H1 (cell line): Measurements from ENCODE around the gene CHMP4A. TPM values are rescaled to one million over a fixed set of nuclear protein-coding genes. Genes with fewer than 3 reads are reported as not detected.

Source experiments
- CTCF ChIA-PET: fragments of 300-600 bp; sonication (Branson Sonifier 250); formaldehyde crosslinking; loops from one replicate; lab custom pipeline; 2021; ENCODE audit not compliant: partially characterized antibody; lab: Charles Lee
- POLR2A ChIA-PET: fragments of 300-600 bp; sonication (Branson Sonifier 250); formaldehyde crosslinking; loops from one replicate; lab custom pipeline; 2021; ENCODE audit warnings: inconsistent platforms; ENCODE audit not compliant: partially characterized antibody; lab: Charles Lee
- DNase-seq, 2 experiments: peaks; one replicate each; pipeline versions ENCODE4 v3.0.0 to v3.0.0-alpha.2; 2010 to 2022; ENCODE audit warnings: low spot score in 2 of 2, low read depth in 1 of 2, mixed read lengths in 1 of 2
- FAIRE-seq: peaks from 2 replicates; lab custom pipeline; 2011; peaks lifted over from hg19 to GRCh38; lab: Jason Lieb, UNC
- H2AFZ ChIP-seq: 2 replicates; pipeline ENCODE4 v1.8.1; 2012; ENCODE audit warnings: low read length, inconsistent platforms
- H2AK5ac ChIP-seq: 2 replicates; pipeline ENCODE4 v1.6.1; 2013; ENCODE audit warnings: low read depth, low read length
- H2BK120ac ChIP-seq: replicated peaks from 2 replicates; pipeline ENCODE3; 2013; ENCODE audit warnings: low read depth, low read length, inconsistent platforms
- H2BK12ac ChIP-seq: 2 replicates; pipeline ENCODE4 v1.6.1; 2013; ENCODE audit warnings: low read depth, low read length
- H2BK15ac ChIP-seq: 2 replicates; pipeline ENCODE4 v1.6.1; 2013; ENCODE audit warnings: low read length
- H2BK20ac ChIP-seq: 2 replicates; pipeline ENCODE4 v1.6.1; 2013; ENCODE audit warnings: low read length
- H2BK5ac ChIP-seq: 2 replicates; pipeline ENCODE4 v1.6.1; 2013; ENCODE audit warnings: low read depth, low read length
- H3K14ac ChIP-seq: 2 replicates; pipeline ENCODE4 v1.6.1; 2013; ENCODE audit warnings: inconsistent platforms; ENCODE audit not compliant: insufficient read length
- H3K18ac ChIP-seq: 2 replicates; pipeline ENCODE4 v1.6.1; 2013; ENCODE audit warnings: low read length; ENCODE audit errors: extremely low read depth
- H3K23ac ChIP-seq: 2 replicates; pipeline ENCODE4 v1.6.1; 2013; ENCODE audit warnings: inconsistent platforms; ENCODE audit not compliant: insufficient read length
- H3K23me2 ChIP-seq: 2 replicates; pipeline ENCODE4 v1.6.1; 2013; ENCODE audit warnings: low read depth, low read length
- H3K27ac ChIP-seq: 2 replicates; pipeline ENCODE4 v1.6.1; 2011; ENCODE audit warnings: low read depth, low read length, inconsistent platforms
- H3K27me3 ChIP-seq, 4 experiments: replicated peaks in 1 of 4; 1 replicate in 1 of 4; 2 replicates in 3 of 4; pipeline versions ENCODE4 v1.6.1 to v1.8.1; 2011 to 2013; ENCODE audit warnings: low read length in 3 of 4, mild to moderate bottlenecking in 3 of 4, inconsistent platforms in 2 of 4, mixed read lengths in 2 of 4, moderate library complexity in 1 of 4; ENCODE audit not compliant: control insufficient read depth in 3 of 4, insufficient read depth in 3 of 4; ENCODE audit errors: extremely low read depth in 1 of 4
- H3K36me3 ChIP-seq, 4 experiments: 2 replicates each; pipeline versions ENCODE4 v1.6.1 to v1.8.1; 2011 to 2013; ENCODE audit warnings: mild to moderate bottlenecking in 4 of 4, low read length in 3 of 4, moderate library complexity in 2 of 4, control low read depth in 1 of 4, inconsistent platforms in 1 of 4; ENCODE audit not compliant: insufficient read depth in 4 of 4, control insufficient read depth in 2 of 4
- H3K4ac ChIP-seq: replicated peaks from 2 replicates; pipeline ENCODE3; 2013; ENCODE audit warnings: low read length, low read depth, mixed read lengths, inconsistent platforms; ENCODE audit not compliant: insufficient read length
- H3K4me1 ChIP-seq, 4 experiments: replicated peaks in 1 of 4; 1 replicate in 1 of 4; 2 replicates in 3 of 4; pipeline versions ENCODE4 v1.6.1 to v1.8.1; 2011 to 2013; ENCODE audit warnings: low read length in 3 of 4, inconsistent platforms in 2 of 4, mixed read lengths in 1 of 4; ENCODE audit not compliant: insufficient read depth in 4 of 4, control insufficient read depth in 3 of 4
- H3K4me2 ChIP-seq, 2 experiments: 2 replicates each; pipeline versions ENCODE4 v1.6.1 to v1.8.1; 2011 to 2013; ENCODE audit warnings: low read depth in 2 of 2, low read length in 2 of 2, control low read depth in 1 of 2, inconsistent platforms in 1 of 2, mild to moderate bottlenecking in 1 of 2; ENCODE audit not compliant: insufficient read depth in 1 of 2
- H3K4me3 ChIP-seq, 4 experiments: fragments of 200-600, 300-600 bp in 1 of 4; sonication (generic), shearing (Covaris generic), sonication (Bioruptor Twin) in 1 of 4; 2 replicates each; pipeline versions ENCODE4 v1.5.1 to v1.8.1; 2011 to 2016; ENCODE audit warnings: low read length in 4 of 4, low read depth in 3 of 4, control low read depth in 2 of 4, inconsistent platforms in 2 of 4, mild to moderate bottlenecking in 2 of 4, mixed read lengths in 1 of 4, moderate library complexity in 1 of 4; ENCODE audit not compliant: insufficient read depth in 2 of 4; ENCODE audit errors: extremely low read depth in 1 of 4
- H3K56ac ChIP-seq: replicated peaks from 2 replicates; pipeline ENCODE3; 2013; ENCODE audit warnings: low read depth, mild to moderate bottlenecking, mixed read lengths, low read length, inconsistent platforms; ENCODE audit not compliant: insufficient read length
- H3K79me1 ChIP-seq: 2 replicates; pipeline ENCODE4 v1.6.1; 2013; ENCODE audit warnings: low read depth, low read length, control low read depth
- H3K79me2 ChIP-seq, 2 experiments: 2 replicates each; pipeline versions ENCODE4 v1.6.1 to v1.8.1; 2012 to 2013; ENCODE audit warnings: low read length in 2 of 2, mild to moderate bottlenecking in 2 of 2, inconsistent platforms in 1 of 2; ENCODE audit not compliant: insufficient read depth in 2 of 2, control insufficient read depth in 1 of 2
- H3K9ac ChIP-seq, 4 experiments: replicated peaks in 1 of 4; 1 replicate in 1 of 4; 2 replicates in 3 of 4; pipeline versions ENCODE4 v1.6.1 to v1.8.1; 2011 to 2013; ENCODE audit warnings: low read depth in 3 of 4, low read length in 3 of 4, control low read depth in 2 of 4, mild to moderate bottlenecking in 2 of 4, moderate library complexity in 2 of 4, inconsistent platforms in 1 of 4; ENCODE audit errors: extremely low read depth in 1 of 4
- H3K9me3 ChIP-seq, 2 experiments: 2 replicates each; pipeline versions ENCODE4 v1.6.1 to v1.8.1; 2012 to 2013; ENCODE audit warnings: mild to moderate bottlenecking in 2 of 2, moderate library complexity in 2 of 2, control low read depth in 1 of 2, inconsistent platforms in 1 of 2, low read depth in 1 of 2, low read length in 1 of 2, mixed read lengths in 1 of 2; ENCODE audit not compliant: insufficient read depth in 2 of 2
- H4K20me1 ChIP-seq, 2 experiments: replicated peaks in 1 of 2; 2 replicates each; pipeline versions ENCODE3 to v1.8.1; 2011 to 2013; ENCODE audit warnings: inconsistent platforms in 2 of 2, low read length in 2 of 2, mild to moderate bottlenecking in 1 of 2; ENCODE audit not compliant: insufficient read depth in 2 of 2, control insufficient read depth in 1 of 2
- H4K5ac ChIP-seq: 2 replicates; pipeline ENCODE4 v1.6.1; 2013; ENCODE audit warnings: low read length, low read depth, mixed read lengths, inconsistent platforms; ENCODE audit not compliant: insufficient read length
- H4K8ac ChIP-seq: 2 replicates; pipeline ENCODE4 v1.8.0; 2013; ENCODE audit warnings: mild to moderate bottlenecking, moderate library complexity, low read length, inconsistent platforms; ENCODE audit not compliant: insufficient read depth; ENCODE audit errors: extremely low read depth
- H4K91ac ChIP-seq: replicated peaks from 2 replicates; pipeline ENCODE3; 2013; ENCODE audit warnings: low read length, mixed read lengths, inconsistent platforms; ENCODE audit not compliant: insufficient read length
- ATF2 ChIP-seq: IDR thresholded peaks from 2 replicates; pipeline ENCODE4 v1.6.1; 2012; ENCODE audit warnings: low read length, inconsistent platforms
- FOSL1 ChIP-seq: IDR thresholded peaks from 2 replicates; pipeline ENCODE4 v1.6.1; 2011; ENCODE audit warnings: mild to moderate bottlenecking, low read depth, low read length, moderate library complexity; ENCODE audit not compliant: insufficient read depth
- GTF2F1 ChIP-seq: IDR thresholded peaks from 2 replicates; pipeline ENCODE4 v1.6.1; 2012; ENCODE audit warnings: low read depth, low read length, improper control_type of control experiment, borderline replicate concordance
- JUND ChIP-seq: IDR thresholded peaks from 2 replicates; pipeline ENCODE4 v1.6.1; 2011; ENCODE audit warnings: mild to moderate bottlenecking, improper control_type of control experiment, low read length
- POLR2A ChIP-seq, 2 experiments: IDR thresholded peaks; 1 replicate in 1 of 2; 2 replicates in 1 of 2; pipeline ENCODE4 v1.6.1; 2011; ENCODE audit warnings: low read depth in 2 of 2, low read length in 2 of 2, mild to moderate bottlenecking in 2 of 2; ENCODE audit errors: control extremely low read depth in 1 of 2
- TCF12 ChIP-seq: IDR thresholded peaks from 2 replicates; pipeline ENCODE4 v1.6.1; 2011; ENCODE audit warnings: low read depth, mild to moderate bottlenecking, low read length
- TEAD4 ChIP-seq: IDR thresholded peaks from 2 replicates; pipeline ENCODE4 v1.6.1; 2012; ENCODE audit warnings: low read depth, low read length, inconsistent platforms, mixed read lengths
- WGBS, 2 experiments: shearing (Covaris generic) in 1 of 2; methylation state at CpG; one replicate each; pipeline versions ENCODE4 v1.1.6 to v1.1.7; 2013 to 2015; ENCODE audit warnings: low lambda C conversion rate in 2 of 2, mixed read lengths in 2 of 2, inconsistent platforms in 1 of 2, low coverage in 1 of 2, missing lambda C conversion rate in 1 of 2; ENCODE audit not compliant: insufficient replicate concordance in 2 of 2, insufficient coverage in 1 of 2, insufficient read length in 1 of 2; ENCODE audit errors: extremely low coverage in 1 of 2, missing lambda C conversion rate in 1 of 2; 5-methylcytosine and 5-hydroxymethylcytosine counted together
- polyA plus RNA-seq, 7 experiments: library from polyadenylated mRNA; depleted of rRNA in 3 of 7; stranded (reverse) in 5 of 7; unstranded in 2 of 7; fragments of >200 nt in 5 of 7; fragments of 200-250 nt in 2 of 7; gene quantifications; 1 replicate in 5 of 7; 2 replicates in 1 of 7; 4 replicates in 1 of 7; pipeline versions ENCODE4 v1.2.1 to v1.2.3, GENCODE V29; 2011 to 2013; ENCODE audit warnings: missing spikeins in 2 of 7, mixed read lengths in 2 of 7
- total RNA-seq: library from RNA; stranded (reverse); fragmentation: NEBNext Ultra II Directional; extraction: Animal tissue kit (Norgen Biotek cat#: 25700); gene quantifications from 2 replicates; pipeline ENCODE4 v1.2.1, GENCODE V29; 2021
- TF ChIP-seq, protein P1 (sequence below): IDR thresholded peaks from 2 replicates; pipeline ENCODE4 v1.6.1; 2011; ENCODE audit warnings: low read length, improper control_type of control experiment

Gene CHMP4A
- total and polyA plus RNA-seq, 2 of the 8 experiments (the other 6 are each of a cell fraction or from before 2014, with no cell fraction given): 32.9 to 37.6 TPM

DNA sequence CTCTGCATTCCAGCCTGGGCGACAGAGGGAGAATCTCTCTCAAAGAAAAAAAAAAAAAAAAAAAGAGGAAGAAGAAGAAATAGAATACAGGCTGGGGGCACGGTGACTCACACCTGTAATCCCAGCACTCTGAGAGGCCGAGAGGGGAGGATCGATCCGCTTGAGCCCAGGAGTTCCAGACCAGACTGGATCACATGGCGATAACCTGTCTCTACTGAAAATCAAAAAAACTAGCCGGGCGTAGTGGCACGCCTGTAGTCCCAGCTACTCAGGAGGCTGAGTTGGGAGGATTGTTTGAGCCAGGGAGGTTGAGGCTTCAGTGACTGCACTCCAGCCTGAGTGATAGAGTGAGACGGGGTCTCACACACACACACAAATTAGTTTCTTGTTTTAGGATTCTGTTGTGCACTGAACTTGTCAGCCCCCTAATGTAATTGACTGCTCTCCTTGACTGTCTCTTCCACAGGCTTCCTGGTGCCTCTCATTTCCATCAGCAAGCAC, 30.1 kb upstream of the CHMP4A start:
- no peak overlapping the region for H2AFZ ChIP-seq
- peaks cover 3 to 10% of the 10 kb centered on the region in 2 experiments for H4K20me1 ChIP-seq
- no peaks in the 10 kb centered on the region for H3K9me3 ChIP-seq
- DNase-seq (no peak), FAIRE-seq (no peak)
- H3K36me3 ChIP-seq: peaks cover 11 to 25% (median 22%) of the 10 kb centered on the region in 4 experiments
- CTCF ChIA-PET: interaction anchor here (0.6 to 9.4 kb wide), 31 partner anchors 10 to 240 kb away, joined by 3 to 163 read pairs (median 6); partner anchors contain the start of genes CIDEB, DHRS1, GMPR2 and IRF9
- peak overlapping the region; percentile 69; the same call in 1 of the 2 replicates for H2BK12ac ChIP-seq
- no peak overlapping the region for H3K56ac ChIP-seq
- peak overlapping the region; percentile 80 to 97 (median 92); a peak in 6 of 8 replicates for H3K4me3 ChIP-seq
- H3K4ac ChIP-seq: no peak overlapping the region
- H3K27ac ChIP-seq: no peak overlapping the region
- H2BK120ac ChIP-seq: no peak overlapping the region
- 0 out of 2 replicates have a peak overlapping the region, but pooled peaks have one; percentile 2 for H2BK15ac ChIP-seq
- H3K9ac ChIP-seq: peak overlapping the region in 1 of 4 experiments; percentile 15; a peak in 2 of 7 replicates
- H4K5ac ChIP-seq: peak overlapping the region; percentile 21
- POLR2A ChIA-PET: interaction anchor here (0.6 to 3.7 kb wide), 20 partner anchors 9 to 192 kb away, joined by 3 to 50 read pairs (median 4); partner anchors contain the start of genes CIDEB, DHRS1, IRF9 and NOP9
- H3K79me2 ChIP-seq: no peaks in the 10 kb centered on the region; a peak in 2 of 4 replicates
- peaks cover 8% of the 10 kb centered on the region; the same call in 1 of the 2 replicates for H3K23me2 ChIP-seq
- H4K8ac ChIP-seq: no peak overlapping the region
- H2AK5ac ChIP-seq: no peak overlapping the region
- TF ChIP-seq, protein P1, sequence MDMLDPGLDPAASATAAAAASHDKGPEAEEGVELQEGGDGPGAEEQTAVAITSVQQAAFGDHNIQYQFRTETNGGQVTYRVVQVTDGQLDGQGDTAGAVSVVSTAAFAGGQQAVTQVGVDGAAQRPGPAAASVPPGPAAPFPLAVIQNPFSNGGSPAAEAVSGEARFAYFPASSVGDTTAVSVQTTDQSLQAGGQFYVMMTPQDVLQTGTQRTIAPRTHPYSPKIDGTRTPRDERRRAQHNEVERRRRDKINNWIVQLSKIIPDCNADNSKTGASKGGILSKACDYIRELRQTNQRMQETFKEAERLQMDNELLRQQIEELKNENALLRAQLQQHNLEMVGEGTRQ: no peak
- no peak for TF ChIP-seq FOSL1
- TF ChIP-seq POLR2A (IDR thresholded peaks at IDR 0.05; ENCODE audit: control extremely low read depth in 1 of 2, low read depth in 2 of 2, low read length in 2 of 2): no peak
- no peak for TF ChIP-seq ATF2
- TF ChIP-seq JUND: peak; percentile 39; the same call in 1 of the 2 replicates
- no peak for TF ChIP-seq GTF2F1
- TF ChIP-seq TEAD4: no peak
- TF ChIP-seq TCF12: no peak
- H3K4me2 ChIP-seq: peak overlapping the region; percentile 84 to 87
- no peaks in the 10 kb centered on the region for H3K27me3 ChIP-seq
- H4K91ac ChIP-seq: no peak overlapping the region
- H2BK20ac ChIP-seq: no peak overlapping the region
- WGBS, 2 experiments: 92% methylated on average over 8 of the region's 10 CpGs; no CpG with 5 or more reads in 1 of the 2 experiments
- 0 out of 2 replicates have a peak overlapping the region, but pooled peaks have one; percentile 26 for H2BK5ac ChIP-seq
- H3K23ac ChIP-seq: no peak overlapping the region
- H3K14ac ChIP-seq: no peak overlapping the region
- H3K4me1 ChIP-seq: peaks cover 0 to 5% (median 2%) of the 10 kb centered on the region in 4 experiments; a peak in 4 of 7 replicates
- H3K18ac ChIP-seq: no peak overlapping the region
- H3K79me1 ChIP-seq: no peaks in the 10 kb centered on the region; the same call in 1 of the 2 replicates
